PFSK-1 (cell line): ENCODE data around the gene CNN3.

Experiments
- POLR2AphosphoS5 ChIP-seq: IDR thresholded peaks from 2 replicates; pipeline ENCODE4 v1.6.1; 2012; ENCODE audit warnings: low read depth, mild to moderate bottlenecking, control low read depth, low read length, moderate library complexity
- SIN3A ChIP-seq: IDR thresholded peaks from 2 replicates; pipeline ENCODE4 v1.6.1; 2012; ENCODE audit warnings: mild to moderate bottlenecking, low read length, moderate library complexity, borderline replicate concordance; ENCODE audit not compliant: insufficient read depth

- TF ChIP-seq POLR2AphosphoS5 (no peak), SIN3A (no peak)
Measured at GRCh38 chr1:94929351-94930217, 2.7 kb upstream of the CNN3 start.
